IMR-90 (cell line): Measurements from ENCODE around the gene FBH1. TPM values are rescaled to one million over a fixed set of nuclear protein-coding genes. Genes with fewer than 3 reads are reported as not detected.

Experiments used
- ATAC-seq: fragments of 200-7000 bp; cut with Tn5 transposase; 2 replicates; pipeline ENCODE4 v1.9.1; 2020; ENCODE audit warnings: low read depth, mild to moderate bottlenecking, moderate library complexity
- BruUV-seq: library from RNA; stranded (reverse); fragments of 400-500 nt; replicated peaks from 2 replicates; lab custom pipeline; 2021; lab: Mats Ljungman, UMichigan
- CTCF ChIA-PET: fragments of 300-600 bp; formaldehyde crosslinking; extraction: SDS; loops from one replicate; lab custom pipeline; 2021; ENCODE audit warnings: antibody characterized with exemption; lab: Yijun Ruan, JAX
- POLR2A ChIA-PET: fragments of 300-600 bp; sonication (Branson Sonifier 250); formaldehyde crosslinking; loops from one replicate; lab custom pipeline; 2022; ENCODE audit warnings: antibody characterized with exemption; ENCODE audit not compliant: unreplicated experiment; lab: Charles Lee
- DNase-seq: peaks from one replicate; pipeline ENCODE4 v3.0.0; 2013
- H2AFZ ChIP-seq: replicated peaks from 2 replicates; pipeline ENCODE3; 2013; ENCODE audit warnings: low read length, mild to moderate bottlenecking; ENCODE audit not compliant: poor library complexity
- H2AK5ac ChIP-seq: 2 replicates; pipeline ENCODE4 v1.6.1; 2013; ENCODE audit warnings: low read depth, low read length, inconsistent platforms
- H2AK9ac ChIP-seq: replicated peaks from 2 replicates; pipeline ENCODE3; 2013; ENCODE audit warnings: mild to moderate bottlenecking, low read depth, low read length, moderate library complexity; ENCODE audit not compliant: poor library complexity
- H2BK120ac ChIP-seq: 2 replicates; pipeline ENCODE4 v1.6.1; 2013; ENCODE audit warnings: low read depth, low read length, inconsistent platforms
- H2BK15ac ChIP-seq: 3 replicates; pipeline ENCODE4 v1.6.1; 2013; ENCODE audit warnings: low read depth, low read length, inconsistent platforms
- H2BK20ac ChIP-seq: 2 replicates; pipeline ENCODE4 v1.6.1; 2013; ENCODE audit warnings: low read depth, mild to moderate bottlenecking, inconsistent platforms, low read length, moderate library complexity
- H2BK5ac ChIP-seq: 2 replicates; pipeline ENCODE4 v1.6.1; 2013; ENCODE audit warnings: mild to moderate bottlenecking, low read depth, low read length, inconsistent platforms; ENCODE audit not compliant: poor library complexity, severe bottlenecking
- H3K14ac ChIP-seq: replicated peaks from 2 replicates; pipeline ENCODE4 v1.6.1; 2013; ENCODE audit warnings: low read depth, low read length, inconsistent platforms
- H3K18ac ChIP-seq: 2 replicates; pipeline ENCODE4 v1.6.1; 2013; ENCODE audit warnings: low read depth, low read length, control low read depth
- H3K23ac ChIP-seq: 2 replicates; pipeline ENCODE4 v1.6.1; 2013; ENCODE audit warnings: low read depth, low read length, inconsistent platforms
- H3K27ac ChIP-seq: 2 replicates; pipeline ENCODE4 v1.5.1; 2013; ENCODE audit warnings: mild to moderate bottlenecking, control low read depth, low read length; ENCODE audit not compliant: insufficient read depth
- H3K27me3 ChIP-seq: 2 replicates; pipeline ENCODE4 v1.6.1; 2013; ENCODE audit warnings: low read length; ENCODE audit not compliant: control insufficient read depth, insufficient read depth
- H3K36me3 ChIP-seq: 2 replicates; pipeline ENCODE4 v1.6.1; 2013; ENCODE audit warnings: low read length, mixed read lengths; ENCODE audit not compliant: control insufficient read depth, insufficient read depth
- H3K4ac ChIP-seq: 2 replicates; pipeline ENCODE4 v1.6.1; 2013; ENCODE audit warnings: low read depth, low read length, inconsistent platforms
- H3K4me1 ChIP-seq: 2 replicates; pipeline ENCODE4 v1.6.1; 2013; ENCODE audit warnings: low read length, mixed read lengths; ENCODE audit not compliant: control insufficient read depth, insufficient read depth
- H3K4me2 ChIP-seq: 2 replicates; pipeline ENCODE4 v1.6.1; 2013; ENCODE audit warnings: low read depth, mild to moderate bottlenecking, control low read depth, low read length, moderate library complexity
- H3K4me3 ChIP-seq: 2 replicates; pipeline ENCODE4 v1.5.1; 2013; ENCODE audit warnings: low read depth, mild to moderate bottlenecking, control low read depth, low read length, moderate library complexity; ENCODE audit not compliant: insufficient read depth
- H3K56ac ChIP-seq: 2 replicates; pipeline ENCODE4 v1.6.1; 2013; ENCODE audit warnings: low read length, inconsistent platforms; ENCODE audit not compliant: insufficient read depth; ENCODE audit errors: extremely low read depth
- H3K79me1 ChIP-seq, 2 experiments: 2 replicates each; pipeline ENCODE4 v1.6.1; 2013; ENCODE audit warnings: low read length in 2 of 2, inconsistent platforms in 1 of 2, low read depth in 1 of 2
- H3K9ac ChIP-seq: 2 replicates; pipeline ENCODE4 v1.6.1; 2013; ENCODE audit warnings: low read depth, low read length, control low read depth
- H3K9me1 ChIP-seq: 2 replicates; pipeline ENCODE4 v1.6.1; 2013; ENCODE audit warnings: low read length, inconsistent platforms; ENCODE audit not compliant: insufficient read depth
- H3K9me3 ChIP-seq: 2 replicates; pipeline ENCODE4 v1.6.1; 2013; ENCODE audit warnings: low read length; ENCODE audit not compliant: control insufficient read depth, insufficient read depth
- H4K20me1 ChIP-seq: 2 replicates; pipeline ENCODE4 v1.6.1; 2013; ENCODE audit warnings: low read length, inconsistent platforms; ENCODE audit not compliant: insufficient read depth
- H4K5ac ChIP-seq: 2 replicates; pipeline ENCODE4 v1.6.1; 2013; ENCODE audit warnings: mild to moderate bottlenecking, low read depth, low read length, control low read depth
- H4K8ac ChIP-seq, 2 experiments: 2 replicates each; pipeline ENCODE4 v1.6.1; 2013; ENCODE audit warnings: low read depth in 2 of 2, low read length in 2 of 2, control low read depth in 1 of 2, inconsistent platforms in 1 of 2
- H4K91ac ChIP-seq: 2 replicates; pipeline ENCODE4 v1.6.1; 2013; ENCODE audit warnings: low read depth, low read length, inconsistent platforms; ENCODE audit not compliant: insufficient read depth
- BHLHE40 ChIP-seq: fragments of 150-350 bp; IDR thresholded peaks from 2 replicates; pipeline ENCODE4 v1.6.1; 2016; ENCODE audit warnings: mild to moderate bottlenecking, low read depth, low read length
- CEBPB ChIP-seq: IDR thresholded peaks from 2 replicates; pipeline ENCODE4 v1.6.1; 2012; ENCODE audit warnings: low read depth, low read length, improper control_type of control experiment
- CHD1 ChIP-seq: IDR thresholded peaks from 2 replicates; pipeline ENCODE4 v1.6.1; 2012; ENCODE audit warnings: low read depth, low read length, improper control_type of control experiment
- CTCF ChIP-seq: conservative IDR thresholded peaks from 2 replicates; pipeline ENCODE4 v1.5.1; 2012; ENCODE audit warnings: mild to moderate bottlenecking, low read depth, low read length, improper control_type of control experiment
- FOS ChIP-seq: fragments of 150-350 bp; IDR thresholded peaks from 2 replicates; pipeline ENCODE4 v1.6.1; 2016; ENCODE audit warnings: low read depth, low read length
- MAFK ChIP-seq: IDR thresholded peaks from 2 replicates; pipeline ENCODE4 v1.6.1; 2012; ENCODE audit warnings: low read depth, low read length, improper control_type of control experiment
- MAZ ChIP-seq: IDR thresholded peaks from 2 replicates; pipeline ENCODE4 v1.6.1; 2012; ENCODE audit warnings: low read depth, mild to moderate bottlenecking, low read length, improper control_type of control experiment, moderate library complexity, borderline replicate concordance
- MXI1 ChIP-seq: IDR thresholded peaks from 2 replicates; pipeline ENCODE4 v1.6.1; 2012; ENCODE audit warnings: low read depth, mild to moderate bottlenecking, low read length, moderate library complexity, borderline replicate concordance
- WGBS, 2 experiments: methylation state at CpG; one replicate each; pipeline versions ENCODE4 v1.1.5 to v1.1.7; 2013; ENCODE audit warnings: missing lambda C conversion rate in 2 of 2; ENCODE audit not compliant: insufficient read length in 1 of 2; ENCODE audit errors: extremely low coverage in 2 of 2; 5-methylcytosine and 5-hydroxymethylcytosine counted together
- dilution Hi-C: fragments of 300-500 bp; cut with HindIII; formaldehyde crosslinking; loops from one replicate; pipeline ENCODE4 v1.14.3; 2018; ENCODE audit warnings: low sequenced_read_pairs; ENCODE audit not compliant: unreplicated experiment
- in situ Hi-C: fragments of 300-500 bp; cut with MboI; formaldehyde crosslinking; loops from 3 replicates; pipeline ENCODE4 v1.14.3; 2019; ENCODE audit warnings: low sequenced_read_pairs, inconsistent platforms, mixed read lengths
- intact Hi-C: fragments of 100-400 bp; cut with micrococcal nuclease; formaldehyde crosslinking; loops from 2 replicates; pipeline ENCODE4 v1.10.0; 2022
- polyA plus RNA-seq, 3 experiments: library from polyadenylated mRNA; depleted of rRNA; stranded (reverse); fragments of >200 nt; gene quantifications; 2 replicates each; pipeline ENCODE4 v1.2.3, GENCODE V29; 2012; ENCODE audit warnings: low replicate concordance in 1 of 3
- total RNA-seq: library from RNA; depleted of rRNA; stranded (reverse); fragments of >200 nt; gene quantifications from 2 replicates; pipeline ENCODE4 v1.2.3, GENCODE V29; 2012

FBH1 gene
- total and polyA plus RNA-seq, 2 of the 4 experiments (the other 2 are of a cell fraction) = 59.3 to 72.2 TPM

GRCh38 chr10:5937016-5937415 is 47.0 kb downstream of the FBH1 start:
- Histone ChIP-seq H3K23ac (no peak overlapping the region), H4K91ac (no peak overlapping the region), H3K4me1 (no peaks in the 10 kb centered on the region), H3K4me3 (no peak overlapping the region), H3K27ac (no peak overlapping the region), H3K79me1 (peaks cover 4 to 12% of the 10 kb centered on the region in 2 experiments; a peak in 3 of 4 replicates), H3K27me3 (no peaks in the 10 kb centered on the region), H3K9me3 (no peaks in the 10 kb centered on the region), H2AK9ac (no peak overlapping the region), H3K36me3 (peaks cover 50% of the 10 kb centered on the region), H4K20me1 (no peaks in the 10 kb centered on the region; the same call in 1 of the 2 replicates), H3K56ac (no peak overlapping the region), H4K5ac (no peak overlapping the region), H2BK20ac (no peak overlapping the region), H2BK5ac (no peak overlapping the region), H3K14ac (no peak overlapping the region), H2AFZ (no peak overlapping the region), H3K9me1 (0 out of 2 replicates have a peak, but pooled peaks cover 7% of the 10 kb centered on the region), H3K18ac (no peak overlapping the region), H3K4me2 (no peak overlapping the region), H3K9ac (no peak overlapping the region), H2AK5ac (no peak overlapping the region), H4K8ac (no peak overlapping the region), H2BK15ac (no peak overlapping the region), H2BK120ac (no peak overlapping the region), H3K4ac (no peak overlapping the region)
- 100% methylated on average over 4 of the region's 18 CpGs; no CpG with 5 or more reads in 1 of the 2 experiments for WGBS, 2 experiments
- intact Hi-C loops (no loop called here), dilution Hi-C loops (no loop called here), in situ Hi-C loops (no loop called here)
- no TSS peak for BruUV-seq
- ATAC-seq (no peak), DNase-seq (no peak)
- CTCF ChIA-PET = no interaction called here
- POLR2A ChIA-PET = no interaction called here
- TF ChIP-seq CHD1 (no peak), MAZ (no peak), FOS (no peak), MAFK (no peak), MXI1 (no peak), CEBPB (no peak), CTCF (no peak), BHLHE40 (no peak)
